Measurements from ENCODE around the gene KIAA0825. TPM values are rescaled to one million over a fixed set of nuclear protein-coding genes. Genes with fewer than 3 reads are reported as not detected.

The KIAA0825 gene
- total and polyA plus RNA-seq, 2 donors (not counting 1 experiment from before 2014, with no cell fraction given): 1.7 to 3.6 TPM

GRCh38 chr5:94244921-94245320 lies 373.5 kb downstream of the KIAA0825 start:
- no peak for DNase-seq (ENCODE audit: low read depth in 2 of 2)
- Histone ChIP-seq H3K27ac (ENCODE audit: insufficient read depth, low read length) (no peak overlapping the region), H3K79me2 (ENCODE audit: control insufficient read depth, insufficient read depth, low read length) (no peaks in the 10 kb centered on the region), H3K4me2 (ENCODE audit: extremely low read depth, insufficient read depth, low read length) (no peak overlapping the region), H2AFZ (ENCODE audit: low read length) (no peak overlapping the region), H3K4me3 (replicated peaks in 1 of 4; ENCODE audit: control extremely low read depth in 1 of 4, insufficient read depth in 1 of 4, low read depth in 3 of 4, low read length in 4 of 4) (no peak overlapping the region), H3K9ac (ENCODE audit: insufficient read depth, low read length) (no peak overlapping the region), H4K20me1 (ENCODE audit: control insufficient read depth, extremely low read depth, insufficient read depth, low read length) (no peaks in the 10 kb centered on the region), H3K9me3 (ENCODE audit: control insufficient read depth, insufficient read depth, low read depth, low read length) (no peaks in the 10 kb centered on the region), H3K36me3 (ENCODE audit: control insufficient read depth, insufficient read depth, low read length) (no peaks in the 10 kb centered on the region), H3K27me3 (ENCODE audit: control insufficient read depth, insufficient read depth, low read length) (no peaks in the 10 kb centered on the region), H3K4me1 (ENCODE audit: control insufficient read depth, extremely low read depth, insufficient read depth, low read length) (peaks cover 2% of the 10 kb centered on the region)
- TF ChIP-seq, protein P1, sequence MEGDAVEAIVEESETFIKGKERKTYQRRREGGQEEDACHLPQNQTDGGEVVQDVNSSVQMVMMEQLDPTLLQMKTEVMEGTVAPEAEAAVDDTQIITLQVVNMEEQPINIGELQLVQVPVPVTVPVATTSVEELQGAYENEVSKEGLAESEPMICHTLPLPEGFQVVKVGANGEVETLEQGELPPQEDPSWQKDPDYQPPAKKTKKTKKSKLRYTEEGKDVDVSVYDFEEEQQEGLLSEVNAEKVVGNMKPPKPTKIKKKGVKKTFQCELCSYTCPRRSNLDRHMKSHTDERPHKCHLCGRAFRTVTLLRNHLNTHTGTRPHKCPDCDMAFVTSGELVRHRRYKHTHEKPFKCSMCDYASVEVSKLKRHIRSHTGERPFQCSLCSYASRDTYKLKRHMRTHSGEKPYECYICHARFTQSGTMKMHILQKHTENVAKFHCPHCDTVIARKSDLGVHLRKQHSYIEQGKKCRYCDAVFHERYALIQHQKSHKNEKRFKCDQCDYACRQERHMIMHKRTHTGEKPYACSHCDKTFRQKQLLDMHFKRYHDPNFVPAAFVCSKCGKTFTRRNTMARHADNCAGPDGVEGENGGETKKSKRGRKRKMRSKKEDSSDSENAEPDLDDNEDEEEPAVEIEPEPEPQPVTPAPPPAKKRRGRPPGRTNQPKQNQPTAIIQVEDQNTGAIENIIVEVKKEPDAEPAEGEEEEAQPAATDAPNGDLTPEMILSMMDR (conservative IDR thresholded peaks at IDR 0.05 in 1 of 2, IDR thresholded peaks at IDR 0.05 in 1 of 2; ENCODE audit: low read depth in 1 of 2, low read length in 2 of 2): no peak
- TF ChIP-seq EZH2 (IDR thresholded peaks at IDR 0.05; ENCODE audit: low read length, missing control alignments): no peak

DNA sequence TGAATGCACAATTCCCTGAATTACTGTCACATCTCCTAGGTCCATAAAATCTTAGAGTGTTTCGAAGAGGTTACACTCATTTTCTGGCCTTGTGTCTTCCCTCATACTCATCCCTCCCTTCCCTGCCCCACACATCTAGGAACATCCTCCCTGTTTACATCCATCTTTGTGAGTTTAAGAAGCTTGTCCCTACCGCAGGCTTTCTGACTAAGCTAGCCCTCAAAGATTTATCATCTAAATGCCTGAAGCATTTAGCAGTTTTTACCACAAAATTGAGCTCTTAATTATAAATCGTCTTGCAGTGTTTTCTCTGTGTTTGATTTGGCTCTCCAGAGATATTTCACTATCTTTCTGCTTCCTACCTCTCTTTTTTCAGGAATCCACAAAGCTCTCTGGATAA lies 374.8 kb downstream of the KIAA0825 start:
- Histone ChIP-seq H3K27me3 (ENCODE audit: control insufficient read depth, insufficient read depth, low read length) (no peaks in the 10 kb centered on the region), H3K9ac (ENCODE audit: insufficient read depth, low read length) (no peak overlapping the region), H3K79me2 (ENCODE audit: control insufficient read depth, insufficient read depth, low read length) (no peaks in the 10 kb centered on the region), H4K20me1 (ENCODE audit: control insufficient read depth, extremely low read depth, insufficient read depth, low read length) (no peaks in the 10 kb centered on the region), H3K4me3 (replicated peaks in 1 of 4; ENCODE audit: control extremely low read depth in 1 of 4, insufficient read depth in 1 of 4, low read depth in 3 of 4, low read length in 4 of 4) (no peak overlapping the region), H2AFZ (ENCODE audit: low read length) (no peak overlapping the region), H3K9me3 (ENCODE audit: control insufficient read depth, insufficient read depth, low read depth, low read length) (no peaks in the 10 kb centered on the region), H3K27ac (ENCODE audit: insufficient read depth, low read length) (no peak overlapping the region), H3K4me1 (ENCODE audit: control insufficient read depth, extremely low read depth, insufficient read depth, low read length) (peaks cover 2% of the 10 kb centered on the region), H3K4me2 (ENCODE audit: extremely low read depth, insufficient read depth, low read length) (no peak overlapping the region), H3K36me3 (ENCODE audit: control insufficient read depth, insufficient read depth, low read length) (no peaks in the 10 kb centered on the region)
- DNase-seq (ENCODE audit: low read depth in 2 of 2): peak in 1 of 2 donors; percentile 95
- TF ChIP-seq, protein P1 (conservative IDR thresholded peaks at IDR 0.05 in 1 of 2, IDR thresholded peaks at IDR 0.05 in 1 of 2; ENCODE audit: low read depth in 1 of 2, low read length in 2 of 2): no peak
- TF ChIP-seq EZH2 (IDR thresholded peaks at IDR 0.05; ENCODE audit: low read length, missing control alignments): no peak

DNA sequence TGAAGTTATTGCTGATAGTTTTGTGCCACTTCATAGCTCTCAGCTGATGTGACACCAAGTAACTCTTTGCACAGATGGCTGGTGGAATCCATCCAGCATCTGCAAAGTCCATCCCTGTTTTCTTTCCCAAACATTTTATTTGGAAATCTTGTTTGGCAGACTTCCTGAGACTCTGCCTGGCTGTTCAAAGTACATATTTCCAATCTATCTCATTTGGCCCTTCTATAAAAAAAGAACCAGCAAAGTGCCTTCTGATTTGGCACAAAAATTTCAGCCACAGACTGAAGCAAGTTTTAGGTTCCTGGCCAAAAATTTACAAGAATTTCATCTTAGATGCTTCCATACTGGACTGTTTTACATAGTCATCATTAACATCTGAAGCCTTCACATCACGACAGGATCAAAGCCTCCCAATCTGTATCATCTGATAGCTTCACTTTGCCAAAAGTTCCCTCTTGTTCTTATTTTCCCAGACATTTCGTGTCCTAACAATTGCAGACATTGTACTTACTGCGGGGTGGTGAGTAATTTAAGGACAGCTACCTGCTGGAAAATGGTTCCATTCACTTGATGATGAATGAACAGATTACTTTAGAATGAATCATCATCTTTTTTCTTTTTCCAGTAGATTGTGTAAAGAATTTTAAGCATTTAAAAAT lies 377.3 kb downstream of the KIAA0825 start:
- Histone ChIP-seq H3K4me3 (replicated peaks in 1 of 4; ENCODE audit: control extremely low read depth in 1 of 4, insufficient read depth in 1 of 4, low read depth in 3 of 4, low read length in 4 of 4) (no peak overlapping the region), H3K9ac (ENCODE audit: insufficient read depth, low read length) (no peak overlapping the region), H3K4me2 (ENCODE audit: extremely low read depth, insufficient read depth, low read length) (peak overlapping the region; percentile 67), H3K36me3 (ENCODE audit: control insufficient read depth, insufficient read depth, low read length) (no peaks in the 10 kb centered on the region), H3K79me2 (ENCODE audit: control insufficient read depth, insufficient read depth, low read length) (no peaks in the 10 kb centered on the region), H2AFZ (ENCODE audit: low read length) (no peak overlapping the region), H3K4me1 (ENCODE audit: control insufficient read depth, extremely low read depth, insufficient read depth, low read length) (peaks cover 2% of the 10 kb centered on the region), H3K9me3 (ENCODE audit: control insufficient read depth, insufficient read depth, low read depth, low read length) (no peaks in the 10 kb centered on the region), H3K27me3 (ENCODE audit: control insufficient read depth, insufficient read depth, low read length) (no peaks in the 10 kb centered on the region), H3K27ac (ENCODE audit: insufficient read depth, low read length) (no peak overlapping the region), H4K20me1 (ENCODE audit: control insufficient read depth, extremely low read depth, insufficient read depth, low read length) (no peaks in the 10 kb centered on the region)
- no peak for TF ChIP-seq EZH2 (IDR thresholded peaks at IDR 0.05; ENCODE audit: low read length, missing control alignments)
- TF ChIP-seq, protein P1 (conservative IDR thresholded peaks at IDR 0.05 in 1 of 2, IDR thresholded peaks at IDR 0.05 in 1 of 2; ENCODE audit: low read depth in 1 of 2, low read length in 2 of 2): no peak
- peak; percentile 84 to 94 for DNase-seq (ENCODE audit: low read depth in 2 of 2)

All from fibroblast of lung (primary cell).